Hematopoietic multipotent progenitor cell treated with erythropoietin and hydrocortisone succinate and interleukin-3 and kit ligand, for 17 days (in vitro differentiated cells): ENCODE data around the gene ZPBP.
A peak's percentile ranks its signal among the peaks of the same experiment; 100 is the strongest.
"Not testable (repeated sequence)": the region's sequence is repeated elsewhere in the genome, so short reads cannot be mapped to it uniquely, and the experiment has no call there.

Experiments
- DNase-seq: peaks from one replicate; pipeline ENCODE4 v3.0.0-alpha.2; 2015; ENCODE audit warnings: low spot score

Gene ZPBP

GRCh38 chr7:50092579-50093491 is at the start of gene ZPBP:
Gene ZPBP (minus strand): TSS chr7:50093246. CDS start chr7:50093194, 52 bp downstream.
- DNase-seq, result peak; percentile 54

DNA sequence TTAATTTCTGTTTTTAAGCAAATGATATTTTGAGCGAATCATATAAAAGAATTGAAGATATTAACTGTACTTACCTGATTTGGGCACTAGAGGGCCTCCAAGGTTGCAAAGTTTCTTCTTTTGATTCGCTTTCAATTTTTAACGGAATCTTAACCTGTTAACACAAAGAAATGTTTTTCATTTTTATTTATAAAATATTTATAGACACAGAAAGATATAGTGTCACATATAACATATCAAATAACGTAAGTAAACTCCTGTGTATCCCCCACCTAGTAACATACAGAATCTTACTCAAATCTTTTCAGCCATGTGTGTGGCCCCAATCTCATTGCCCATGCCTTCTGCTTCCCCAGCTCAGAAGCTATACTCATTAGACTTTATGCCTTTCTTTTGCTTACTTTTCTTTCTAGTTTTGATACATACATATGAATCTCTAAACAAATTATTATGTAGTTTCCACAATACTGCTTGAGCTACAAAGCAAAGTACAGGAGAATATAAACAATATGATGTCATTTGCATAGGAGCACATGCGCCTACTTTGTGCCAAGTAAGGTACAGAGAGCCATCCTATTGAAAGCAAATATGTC is 49.5 kb upstream of the ZPBP start:
- DNase-seq, result peak; percentile 54

GRCh38 chr7:50141854-50142253 is 48.8 kb upstream of the ZPBP start:
- DNase-seq, result no peak

- no peak for DNase-seq
Measured at GRCh38 chr7:50141131-50141530, 48.1 kb upstream of the ZPBP start.

DNA sequence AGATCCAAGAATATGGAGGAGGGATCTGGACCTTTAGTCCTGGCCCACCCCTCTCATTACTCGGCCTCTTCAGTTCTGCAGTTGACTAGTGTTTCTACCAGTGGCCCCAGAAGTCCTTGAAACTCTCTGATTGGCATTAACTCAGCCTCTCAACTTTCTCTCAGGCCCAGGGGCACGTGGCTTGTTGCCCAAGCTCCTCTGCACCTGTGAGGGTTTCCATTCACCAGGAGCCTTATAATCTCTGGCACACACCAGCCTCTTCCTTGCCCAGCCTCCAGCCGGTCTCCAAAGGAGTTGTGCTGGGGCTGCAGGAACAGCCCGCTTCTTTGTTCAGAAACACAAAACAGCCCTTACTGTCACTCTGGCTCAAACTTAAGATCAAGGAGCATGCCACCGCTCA is 47.6 kb upstream of the ZPBP start:
- DNase-seq, result no peak

GRCh38 chr7:50138101-50138500 is 45.1 kb upstream of the ZPBP start:
- no peak for DNase-seq

DNA sequence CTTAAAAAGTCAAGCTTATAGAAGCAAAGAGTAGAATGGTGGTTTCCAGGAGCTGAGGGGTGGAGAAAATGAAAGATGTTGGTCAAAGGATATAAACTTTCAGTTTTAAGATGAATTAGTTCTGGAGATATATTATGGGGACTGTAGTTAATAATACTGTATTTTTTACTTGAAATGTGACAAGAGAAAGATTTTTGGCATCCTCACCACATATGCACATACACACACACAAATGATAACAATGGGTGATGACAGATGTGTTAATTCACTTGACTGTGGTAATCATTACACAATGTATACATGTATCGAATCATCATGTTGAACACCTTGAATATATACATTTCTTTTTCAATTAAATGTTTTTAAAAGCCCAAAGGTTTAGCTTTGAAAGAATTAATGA is 32.7 kb upstream of the ZPBP start:
- no peak for DNase-seq

GRCh38 chr7:50121286-50121685 is 28.2 kb upstream of the ZPBP start:
- no peak for DNase-seq

DNA sequence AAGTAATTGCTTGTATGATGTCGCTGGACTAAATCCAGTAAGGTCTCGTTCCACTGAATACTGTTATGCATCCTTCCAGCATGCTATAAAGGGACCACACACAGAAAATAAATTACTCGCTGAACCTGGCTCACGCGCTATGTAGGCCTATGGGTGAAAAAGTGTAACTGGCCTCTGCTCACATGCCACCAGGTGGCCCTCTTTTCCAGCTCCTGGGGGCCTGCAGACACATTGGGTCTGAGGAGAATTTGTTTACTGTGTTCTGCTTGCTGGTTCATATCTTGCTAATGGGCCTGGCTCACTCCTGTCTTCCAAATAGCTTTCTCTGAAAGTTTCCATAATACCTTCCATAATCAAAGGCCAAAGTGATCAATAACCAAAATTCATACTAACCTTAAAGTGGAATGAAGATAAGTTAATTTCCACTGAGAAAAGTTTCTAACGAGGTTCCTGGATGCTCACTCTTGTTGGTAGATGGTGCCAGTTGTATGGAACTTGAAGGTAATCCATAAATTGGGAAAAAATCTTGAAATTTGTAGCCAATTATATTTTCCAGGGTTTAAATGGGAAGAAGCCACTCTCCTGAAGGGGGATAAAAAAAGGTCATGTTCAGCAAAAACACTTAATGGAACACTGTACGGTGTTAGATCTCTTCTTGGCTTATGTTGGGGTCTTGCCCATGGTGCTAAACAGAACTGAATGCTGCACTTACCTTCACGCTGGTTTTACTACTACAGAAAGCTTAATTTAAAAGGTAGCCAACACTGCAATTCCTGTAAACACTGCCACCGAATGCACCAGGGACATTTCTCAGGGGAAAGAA is 27.0 kb upstream of the ZPBP start:
- DNase-seq, result no peak

GRCh38 chr7:50112250-50112649 is 19.2 kb upstream of the ZPBP start:
- DNase-seq, result no peak

- no peak for DNase-seq
Measured at GRCh38 chr7:50101873-50102272, 8.8 kb upstream of the ZPBP start.

- no peak for DNase-seq
Measured at GRCh38 chr7:50095634-50096033, 2.6 kb upstream of the ZPBP start.

DNA sequence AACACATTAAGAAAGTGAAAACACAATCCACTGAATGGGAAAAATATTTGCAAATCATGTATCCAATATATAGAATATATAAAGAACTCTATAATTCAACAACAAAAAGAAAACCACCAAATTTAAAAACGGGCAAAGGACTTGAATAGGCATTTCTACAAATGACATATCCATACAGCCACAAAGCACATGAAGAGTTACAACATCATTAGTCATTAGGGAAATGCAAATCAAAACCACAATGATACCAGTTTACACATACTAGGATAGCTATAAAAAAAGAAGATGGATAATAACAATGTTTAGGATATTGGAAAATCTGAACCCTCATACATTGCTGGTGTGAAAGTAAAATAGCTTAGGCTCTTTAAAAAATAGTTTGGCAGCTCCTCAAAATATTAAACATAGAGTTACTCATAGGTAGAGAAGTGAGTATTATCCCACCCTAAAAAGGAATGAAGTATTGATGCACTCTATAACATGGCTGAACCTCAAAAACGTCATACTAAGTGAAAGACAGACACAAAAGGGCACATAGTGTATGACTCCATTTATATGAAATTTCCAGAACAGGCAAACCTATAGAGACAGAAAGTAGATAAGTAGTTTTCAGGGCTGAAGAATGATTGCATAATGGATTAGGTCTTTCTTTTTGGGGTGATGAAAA is 4.5 kb downstream of the ZPBP start:
- no peak for DNase-seq

- DNase-seq, result no peak
Measured at GRCh38 chr7:50085344-50085743, 7.7 kb downstream of the ZPBP start.

GRCh38 chr7:50073093-50073492 is 20.0 kb downstream of the ZPBP start:
- DNase-seq, result no peak

GRCh38 chr7:50069613-50070012 is 23.4 kb downstream of the ZPBP start:
- DNase-seq, result no peak

GRCh38 chr7:50068850-50069551 is 24.0 kb downstream of the ZPBP start:
- DNase-seq, result no peak

- DNase-seq, result no peak
Measured at GRCh38 chr7:50068026-50068425, 25.0 kb downstream of the ZPBP start.

DNA sequence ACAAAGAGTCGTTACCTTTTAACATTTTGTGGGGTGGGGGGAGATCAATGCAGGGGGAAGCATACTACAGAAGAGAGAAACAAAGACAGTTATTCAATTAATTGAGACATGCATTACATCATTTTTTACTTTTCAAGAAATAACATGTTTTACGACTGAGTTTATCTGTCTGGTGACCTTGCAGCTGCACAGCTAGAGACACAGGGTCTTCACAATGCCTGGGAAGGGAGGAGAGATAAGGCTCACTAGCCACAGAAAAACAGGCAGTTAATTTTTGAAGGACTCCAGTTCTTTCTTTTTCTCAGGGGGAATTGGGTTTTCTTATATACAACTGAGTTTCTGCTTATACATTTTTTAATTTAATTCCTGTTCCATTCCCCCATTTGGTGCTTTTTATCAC is 30.1 kb downstream of the ZPBP start:
- DNase-seq, result no peak

DNA sequence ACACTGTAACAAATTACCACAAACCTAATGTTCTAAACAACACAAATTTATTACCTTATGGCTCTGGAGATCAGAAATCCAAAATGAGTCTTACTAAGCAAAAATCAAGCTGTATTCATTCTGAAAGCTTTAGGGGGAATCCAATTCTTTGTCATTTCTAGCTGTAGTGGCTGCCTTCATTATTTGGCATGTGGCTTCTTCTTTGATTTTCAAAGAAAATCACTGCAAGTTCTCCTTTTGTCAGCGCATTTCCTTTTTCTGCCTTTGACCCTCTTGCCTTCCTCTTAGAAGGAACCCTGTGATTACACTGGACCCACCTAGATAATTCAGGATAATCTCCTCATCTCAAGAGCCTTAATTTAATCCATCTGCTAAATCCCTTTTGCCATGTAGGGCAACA is 36.9 kb downstream of the ZPBP start:
- DNase-seq, result no peak

- DNase-seq, result no peak
Measured at GRCh38 chr7:50047716-50048115, 45.3 kb downstream of the ZPBP start.

DNA sequence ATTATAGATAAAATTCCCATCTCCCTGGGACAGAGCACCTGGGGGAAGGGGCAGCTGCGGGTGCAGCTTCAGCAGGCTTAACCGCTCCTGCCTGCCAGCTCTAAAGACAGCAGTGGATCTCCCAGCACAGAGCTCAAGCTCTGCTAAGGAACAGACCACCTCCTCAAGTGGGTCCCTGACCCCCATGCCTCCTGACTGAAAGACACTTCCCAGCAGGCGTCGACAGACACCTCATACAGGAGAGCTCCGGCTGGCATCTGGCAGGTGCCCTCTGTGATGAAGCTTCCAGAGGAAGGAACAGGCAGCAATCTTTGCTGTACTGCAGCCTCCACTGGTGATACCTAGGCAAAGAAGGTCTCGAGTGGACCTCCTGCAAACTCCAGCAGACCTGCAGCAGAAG is 51.9 kb downstream of the ZPBP start:
- DNase-seq, result not testable (repeated sequence)
